K562 (cell line): ENCODE data around the gene KLHL35. TPM values are rescaled to one million over a fixed set of nuclear protein-coding genes. Genes with fewer than 3 reads are reported as not detected.

Source experiments
- CCNT2 ChIP-seq: IDR thresholded peaks from 2 replicates; pipeline ENCODE4 v1.6.1; 2011; ENCODE audit warnings: borderline replicate concordance, low read depth, mild to moderate bottlenecking, moderate library complexity, mixed read lengths, low read length; ENCODE audit not compliant: insufficient read length; ENCODE audit errors: extremely low read depth
- CTBP1 ChIP-seq: fragments of 450-650 bp; IDR thresholded peaks from 2 replicates; pipeline ENCODE4 v1.6.1; 2016; ENCODE audit warnings: borderline replicate concordance
- IRF2 ChIP-seq: sonication (generic); formaldehyde crosslinking; IDR thresholded peaks from 2 replicates; pipeline ENCODE4 v1.8.1; 2022; ENCODE audit warnings: mild to moderate bottlenecking, missing genetic modification reagents
- KAT7 ChIP-seq: sonication (generic); formaldehyde crosslinking; IDR thresholded peaks from 2 replicates; pipeline ENCODE4 v1.8.0; 2022; ENCODE audit warnings: missing genetic modification reagents, mild to moderate bottlenecking, borderline replicate concordance
- KDM4B ChIP-seq, 2 experiments: fragments of 450-650 bp in 1 of 2; sonication (generic) in 1 of 2; IDR thresholded peaks; 2 replicates each; pipeline ENCODE4 v1.6.1; 2016 to 2017; ENCODE audit warnings: borderline replicate concordance in 2 of 2, antibody characterized with exemption in 1 of 2, low read depth in 1 of 2, mild to moderate bottlenecking in 1 of 2
- RNF2 ChIP-seq: sonication (generic); IDR thresholded peaks from 2 replicates; pipeline ENCODE4 v1.6.1; 2016
- SMC3 ChIP-seq: conservative IDR thresholded peaks from 2 replicates; pipeline ENCODE4 v1.6.1; 2011; ENCODE audit warnings: low read depth, low read length, improper control_type of control experiment; ENCODE audit not compliant: insufficient read depth
- TCF3 ChIP-seq: sonication (generic); formaldehyde crosslinking; IDR thresholded peaks from 2 replicates; pipeline ENCODE4 v1.4.0; 2020; ENCODE audit warnings: mild to moderate bottlenecking, missing genetic modification reagents
- ZFX ChIP-seq: sonication (generic); formaldehyde crosslinking; IDR thresholded peaks from 2 replicates; pipeline ENCODE4 v1.8.0; 2022; ENCODE audit warnings: mild to moderate bottlenecking, missing genetic modification reagents, moderate library complexity
- ZNF143 ChIP-seq: sonication (generic); formaldehyde crosslinking; IDR thresholded peaks from 2 replicates; pipeline ENCODE4 v1.9.0; 2022; ENCODE audit warnings: mild to moderate bottlenecking, missing genetic modification reagents
- ZNF212 ChIP-seq: fragments of 450-650 bp; formaldehyde crosslinking; IDR thresholded peaks from 2 replicates; pipeline ENCODE4 v1.4.0; 2020; ENCODE audit warnings: mild to moderate bottlenecking
- ZNF717 ChIP-seq: fragments of 250-450 bp; sonication (Bioruptor Pico); IDR thresholded peaks from 2 replicates; pipeline ENCODE4 v1.5.0; 2021
- polyA plus RNA-seq, 8 experiments: library from polyadenylated mRNA; depleted of rRNA in 4 of 8; stranded (reverse) in 5 of 8; unstranded in 3 of 8; fragments of >200 nt; fragmentation: Nextera tagmentation in 2 of 8; fragmentation: Illumina TruSeq in 1 of 8; extraction: Ambion mirVana in 2 of 8; extraction: Trizol in 1 of 8; gene quantifications; 2 replicates each; pipeline versions ENCODE4 v1.2.1 to v1.2.3, GENCODE V29; 2011 to 2014; ENCODE audit warnings: inconsistent platforms in 1 of 8, missing spikeins in 1 of 8
- total RNA-seq, 7 experiments: library from RNA; depleted of rRNA in 6 of 7; stranded (reverse); fragments of >200 nt in 6 of 7; fragmentation: Illumina TruSeq in 2 of 7; extraction: Trizol in 2 of 7; gene quantifications; 2 replicates each; pipeline versions ENCODE4 v1.2.1 to v1.2.3, GENCODE V29; 2011 to 2021; ENCODE audit warnings: low replicate concordance in 1 of 7
- TF ChIP-seq, protein P1 (sequence below): sonication (generic); formaldehyde crosslinking; IDR thresholded peaks from 2 replicates; pipeline ENCODE4 v1.8.0; 2022; ENCODE audit warnings: mild to moderate bottlenecking, missing genetic modification reagents
- TF ChIP-seq, protein P2 (sequence below): sonication (generic); formaldehyde crosslinking; IDR thresholded peaks from 2 replicates; pipeline ENCODE4 v1.8.0; 2022; ENCODE audit warnings: mild to moderate bottlenecking, missing genetic modification reagents
- TF ChIP-seq, protein P3 (sequence below): fragments of 250-450 bp; sonication (Bioruptor Pico); IDR thresholded peaks from 2 replicates; pipeline ENCODE4 v1.4.0; 2020; ENCODE audit warnings: mild to moderate bottlenecking, moderate library complexity
- TF ChIP-seq, protein P4 (sequence below): fragments of 250-450 bp; sonication (Bioruptor Pico); IDR thresholded peaks from 2 replicates; pipeline ENCODE4 v1.5.0; 2021

Gene KLHL35
- total and polyA plus RNA-seq, 9 of the 15 experiments (the other 6 are each of a cell fraction or from before 2014, with no cell fraction given) = not detected

DNA sequence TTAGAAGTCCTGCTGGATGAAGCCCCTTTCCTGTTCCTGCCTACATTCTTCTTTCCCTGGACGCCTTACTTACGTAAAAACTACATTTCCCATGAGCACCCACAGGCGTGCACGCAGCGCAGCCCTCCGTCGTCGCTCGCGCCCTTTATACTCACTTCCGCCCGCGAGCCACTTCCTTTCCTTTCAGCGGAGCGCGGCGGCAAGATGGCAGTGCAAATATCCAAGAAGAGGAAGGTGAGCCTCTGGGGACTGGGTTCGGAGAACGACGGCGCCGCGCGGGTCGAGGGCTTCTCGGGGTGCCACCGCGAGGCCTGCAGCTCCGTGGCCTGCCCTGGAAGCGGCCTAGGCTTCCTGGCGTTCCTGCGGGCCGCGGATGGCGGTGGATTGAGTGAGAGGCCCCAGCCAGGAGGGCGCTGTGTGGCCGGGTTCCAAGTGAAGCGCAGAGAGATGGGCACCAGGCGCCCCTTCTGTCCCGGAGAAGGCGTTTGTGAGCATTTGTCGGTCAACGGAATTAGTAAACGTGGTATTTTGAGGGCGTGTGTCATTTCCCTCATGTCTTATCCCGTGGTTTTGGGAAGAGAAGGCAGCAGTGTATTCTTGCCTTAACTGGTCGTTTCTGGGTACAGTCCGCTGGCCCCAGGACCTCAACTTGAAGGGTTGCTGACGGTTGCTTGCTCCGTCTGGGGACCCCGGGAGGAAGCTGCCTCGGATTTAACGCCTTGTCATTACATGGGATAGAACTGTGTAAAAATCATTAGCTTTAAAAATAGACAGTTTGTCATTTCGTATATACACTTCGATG, 33.5 kb downstream of the KLHL35 start, which contains the start of gene RPS3 (continued):
- peak; percentile 57; the same call in 1 of the 2 replicates for TF ChIP-seq ZNF212 (CRISPR knock-in tag)
- TF ChIP-seq ZFX (CRISPR knock-in tag) = peak; percentile 100
- TF ChIP-seq ZNF717 (CRISPR knock-in tag) = 0 out of 2 replicates have a peak, but pooled peaks have one; percentile 43
- TF ChIP-seq, protein P1, sequence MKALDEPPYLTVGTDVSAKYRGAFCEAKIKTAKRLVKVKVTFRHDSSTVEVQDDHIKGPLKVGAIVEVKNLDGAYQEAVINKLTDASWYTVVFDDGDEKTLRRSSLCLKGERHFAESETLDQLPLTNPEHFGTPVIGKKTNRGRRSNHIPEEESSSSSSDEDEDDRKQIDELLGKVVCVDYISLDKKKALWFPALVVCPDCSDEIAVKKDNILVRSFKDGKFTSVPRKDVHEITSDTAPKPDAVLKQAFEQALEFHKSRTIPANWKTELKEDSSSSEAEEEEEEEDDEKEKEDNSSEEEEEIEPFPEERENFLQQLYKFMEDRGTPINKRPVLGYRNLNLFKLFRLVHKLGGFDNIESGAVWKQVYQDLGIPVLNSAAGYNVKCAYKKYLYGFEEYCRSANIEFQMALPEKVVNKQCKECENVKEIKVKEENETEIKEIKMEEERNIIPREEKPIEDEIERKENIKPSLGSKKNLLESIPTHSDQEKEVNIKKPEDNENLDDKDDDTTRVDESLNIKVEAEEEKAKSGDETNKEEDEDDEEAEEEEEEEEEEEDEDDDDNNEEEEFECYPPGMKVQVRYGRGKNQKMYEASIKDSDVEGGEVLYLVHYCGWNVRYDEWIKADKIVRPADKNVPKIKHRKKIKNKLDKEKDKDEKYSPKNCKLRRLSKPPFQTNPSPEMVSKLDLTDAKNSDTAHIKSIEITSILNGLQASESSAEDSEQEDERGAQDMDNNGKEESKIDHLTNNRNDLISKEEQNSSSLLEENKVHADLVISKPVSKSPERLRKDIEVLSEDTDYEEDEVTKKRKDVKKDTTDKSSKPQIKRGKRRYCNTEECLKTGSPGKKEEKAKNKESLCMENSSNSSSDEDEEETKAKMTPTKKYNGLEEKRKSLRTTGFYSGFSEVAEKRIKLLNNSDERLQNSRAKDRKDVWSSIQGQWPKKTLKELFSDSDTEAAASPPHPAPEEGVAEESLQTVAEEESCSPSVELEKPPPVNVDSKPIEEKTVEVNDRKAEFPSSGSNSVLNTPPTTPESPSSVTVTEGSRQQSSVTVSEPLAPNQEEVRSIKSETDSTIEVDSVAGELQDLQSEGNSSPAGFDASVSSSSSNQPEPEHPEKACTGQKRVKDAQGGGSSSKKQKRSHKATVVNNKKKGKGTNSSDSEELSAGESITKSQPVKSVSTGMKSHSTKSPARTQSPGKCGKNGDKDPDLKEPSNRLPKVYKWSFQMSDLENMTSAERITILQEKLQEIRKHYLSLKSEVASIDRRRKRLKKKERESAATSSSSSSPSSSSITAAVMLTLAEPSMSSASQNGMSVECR (CRISPR knock-in tag) = peak; percentile 96
- peak; percentile 44 for TF ChIP-seq TCF3
- TF ChIP-seq, protein P2, sequence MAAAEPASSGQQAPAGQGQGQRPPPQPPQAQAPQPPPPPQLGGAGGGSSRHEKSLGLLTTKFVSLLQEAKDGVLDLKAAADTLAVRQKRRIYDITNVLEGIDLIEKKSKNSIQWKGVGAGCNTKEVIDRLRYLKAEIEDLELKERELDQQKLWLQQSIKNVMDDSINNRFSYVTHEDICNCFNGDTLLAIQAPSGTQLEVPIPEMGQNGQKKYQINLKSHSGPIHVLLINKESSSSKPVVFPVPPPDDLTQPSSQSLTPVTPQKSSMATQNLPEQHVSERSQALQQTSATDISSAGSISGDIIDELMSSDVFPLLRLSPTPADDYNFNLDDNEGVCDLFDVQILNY (CRISPR knock-in tag) = peak; percentile 86
- peak; percentile 67 for TF ChIP-seq CTBP1
- TF ChIP-seq, protein P3, sequence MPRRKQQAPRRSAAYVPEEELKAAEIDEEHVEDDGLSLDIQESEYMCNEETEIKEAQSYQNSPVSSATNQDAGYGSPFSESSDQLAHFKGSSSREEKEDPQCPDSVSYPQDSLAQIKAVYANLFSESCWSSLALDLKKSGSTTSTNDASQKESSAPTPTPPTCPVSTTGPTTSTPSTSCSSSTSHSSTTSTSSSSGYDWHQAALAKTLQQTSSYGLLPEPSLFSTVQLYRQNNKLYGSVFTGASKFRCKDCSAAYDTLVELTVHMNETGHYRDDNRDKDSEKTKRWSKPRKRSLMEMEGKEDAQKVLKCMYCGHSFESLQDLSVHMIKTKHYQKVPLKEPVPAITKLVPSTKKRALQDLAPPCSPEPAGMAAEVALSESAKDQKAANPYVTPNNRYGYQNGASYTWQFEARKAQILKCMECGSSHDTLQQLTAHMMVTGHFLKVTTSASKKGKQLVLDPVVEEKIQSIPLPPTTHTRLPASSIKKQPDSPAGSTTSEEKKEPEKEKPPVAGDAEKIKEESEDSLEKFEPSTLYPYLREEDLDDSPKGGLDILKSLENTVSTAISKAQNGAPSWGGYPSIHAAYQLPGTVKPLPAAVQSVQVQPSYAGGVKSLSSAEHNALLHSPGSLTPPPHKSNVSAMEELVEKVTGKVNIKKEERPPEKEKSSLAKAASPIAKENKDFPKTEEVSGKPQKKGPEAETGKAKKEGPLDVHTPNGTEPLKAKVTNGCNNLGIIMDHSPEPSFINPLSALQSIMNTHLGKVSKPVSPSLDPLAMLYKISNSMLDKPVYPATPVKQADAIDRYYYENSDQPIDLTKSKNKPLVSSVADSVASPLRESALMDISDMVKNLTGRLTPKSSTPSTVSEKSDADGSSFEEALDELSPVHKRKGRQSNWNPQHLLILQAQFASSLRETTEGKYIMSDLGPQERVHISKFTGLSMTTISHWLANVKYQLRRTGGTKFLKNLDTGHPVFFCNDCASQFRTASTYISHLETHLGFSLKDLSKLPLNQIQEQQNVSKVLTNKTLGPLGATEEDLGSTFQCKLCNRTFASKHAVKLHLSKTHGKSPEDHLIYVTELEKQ = no peak
- no peak for TF ChIP-seq SMC3
- TF ChIP-seq, protein P4, sequence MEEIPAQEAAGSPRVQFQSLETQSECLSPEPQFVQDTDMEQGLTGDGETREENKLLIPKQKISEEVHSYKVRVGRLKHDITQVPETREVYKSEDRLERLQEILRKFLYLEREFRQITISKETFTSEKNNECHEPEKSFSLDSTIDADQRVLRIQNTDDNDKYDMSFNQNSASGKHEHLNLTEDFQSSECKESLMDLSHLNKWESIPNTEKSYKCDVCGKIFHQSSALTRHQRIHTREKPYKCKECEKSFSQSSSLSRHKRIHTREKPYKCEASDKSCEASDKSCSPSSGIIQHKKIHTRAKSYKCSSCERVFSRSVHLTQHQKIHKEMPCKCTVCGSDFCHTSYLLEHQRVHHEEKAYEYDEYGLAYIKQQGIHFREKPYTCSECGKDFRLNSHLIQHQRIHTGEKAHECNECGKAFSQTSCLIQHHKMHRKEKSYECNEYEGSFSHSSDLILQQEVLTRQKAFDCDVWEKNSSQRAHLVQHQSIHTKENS = no peak
- peak; percentile 96 for TF ChIP-seq KAT7
- TF ChIP-seq KDM4B (IDR thresholded peaks at IDR 0.05; ENCODE audit: borderline replicate concordance in 2 of 2, low read depth in 1 of 2) = peak in 1 of 2 experiments; percentile 92; a peak in 2 of 4 replicates
- 0 out of 2 replicates have a peak, but pooled peaks have one; percentile 51 for TF ChIP-seq RNF2
- TF ChIP-seq CCNT2 = peak; percentile 43
- peak; percentile 99 for TF ChIP-seq ZNF143 (CRISPR knock-in tag)
- no peak for TF ChIP-seq IRF2
